Caki2 (cell line): ENCODE measurements around the gene CACUL1. TPM values are rescaled to one million over a fixed set of nuclear protein-coding genes. Genes with fewer than 3 reads are reported as not detected.
"Not testable (repeated sequence)": the region's sequence is repeated elsewhere in the genome, so short reads cannot be mapped to it uniquely, and the experiment has no call there.

Experiments
- DNase-seq: peaks from one replicate; pipeline ENCODE4 v3.0.0-alpha.2; 2015; ENCODE audit warnings: low read depth
- in situ Hi-C: cut with HindIII; loops from 2 replicates; pipeline ENCODE4 v1.10.0; 2016; ENCODE audit warnings: low sequenced_read_pairs, low pct_unique_long_range_greater_than_20kb, mixed read lengths
- total RNA-seq: library from RNA; depleted of rRNA; stranded (reverse); fragments of >200 nt; shearing (Covaris generic); gene quantifications from 2 replicates; pipeline ENCODE4 v1.2.3, GENCODE V29; 2014; ENCODE audit warnings: low replicate concordance

The CACUL1 gene
- total RNA-seq, 1 experiment from 2014 or later: 19.0 TPM

- in situ Hi-C loops: no loop called here
- no peak for DNase-seq
Measured at GRCh38 chr10:118710487-118710886, 44.3 kb downstream of the CACUL1 start.

- no peak for DNase-seq
- in situ Hi-C loops: no loop called here
Measured at GRCh38 chr10:118708571-118708970, 46.2 kb downstream of the CACUL1 start.

DNA sequence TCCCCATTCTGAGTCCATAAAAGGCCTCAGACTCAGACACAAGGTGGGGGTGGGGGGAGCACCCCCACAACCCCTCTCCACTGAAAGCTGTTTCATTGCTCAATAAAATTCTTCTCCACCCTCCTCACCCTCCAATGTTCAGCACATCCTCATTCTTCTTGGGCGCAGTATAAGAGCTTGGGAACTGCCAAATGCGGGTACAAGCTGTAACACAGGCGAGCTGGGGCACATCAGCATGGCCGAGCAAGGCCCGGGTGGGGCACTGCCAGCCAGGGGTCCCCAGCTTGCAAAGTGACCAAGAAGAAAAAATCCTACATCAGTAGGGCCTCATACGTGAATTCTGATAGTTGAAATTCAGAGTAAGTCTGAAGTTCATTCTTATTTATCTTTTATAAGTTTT lies 50.1 kb downstream of the CACUL1 start:
- no peak for DNase-seq
- in situ Hi-C loops: no loop called here

DNA sequence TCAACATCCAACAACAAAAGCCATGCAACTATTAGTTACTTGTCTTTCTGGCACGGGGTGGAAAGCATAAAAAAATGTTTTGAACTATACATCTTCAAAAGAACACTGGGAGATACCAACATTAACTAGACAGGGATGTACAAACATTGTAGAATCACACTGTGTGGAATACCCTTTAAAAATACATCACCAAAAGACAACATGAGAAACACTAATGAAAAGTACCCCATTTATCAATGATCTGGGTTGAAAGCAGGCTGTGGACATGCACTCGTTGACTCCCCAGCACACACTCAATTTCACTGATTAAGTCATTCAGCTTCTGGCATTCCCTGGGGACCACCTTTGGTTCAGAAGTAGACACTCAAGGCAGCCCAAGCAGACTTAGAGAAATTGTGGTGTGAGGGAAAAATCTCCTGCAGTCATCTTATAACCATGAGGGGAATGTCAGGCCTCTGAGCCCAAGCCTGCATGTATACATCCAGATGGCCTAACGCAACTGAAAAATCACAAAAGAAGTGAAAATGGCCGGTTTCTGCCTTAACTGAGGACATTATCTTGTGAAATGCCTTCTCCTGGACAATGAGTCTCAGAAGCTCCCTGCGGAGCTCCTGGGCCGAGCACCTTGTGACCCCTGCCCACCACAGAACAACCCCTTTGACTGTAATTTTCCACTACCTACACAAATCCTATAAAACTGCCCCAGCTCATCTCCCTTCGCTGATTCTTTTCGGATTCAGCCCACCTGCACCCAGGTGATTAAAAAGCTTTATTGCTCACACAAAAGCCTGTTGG lies 53.0 kb downstream of the CACUL1 start:
- in situ Hi-C loops: no loop called here
- no peak for DNase-seq

GRCh38 chr10:118698421-118698820 lies 56.3 kb downstream of the CACUL1 start:
- DNase-seq: peak; percentile 23
- in situ Hi-C loops: no loop called here

DNA sequence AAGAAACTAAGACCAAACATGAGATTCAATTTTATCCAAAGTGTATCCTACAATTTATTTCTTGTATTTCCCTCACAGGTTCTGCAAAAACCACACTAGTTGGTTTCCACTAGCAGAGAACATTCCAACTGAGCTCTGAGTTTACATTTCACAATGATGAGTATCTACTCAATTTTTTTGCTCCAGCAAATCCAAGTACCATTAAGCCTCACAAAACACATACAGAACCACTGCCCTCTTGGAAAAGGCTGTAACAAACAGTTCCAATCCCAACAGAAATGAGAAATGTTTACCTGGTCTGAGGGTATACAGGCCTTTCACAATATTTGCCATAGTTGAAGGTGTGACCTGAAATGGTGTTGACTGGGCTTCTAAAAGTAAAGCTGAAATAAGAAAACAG lies 59.9 kb downstream of the CACUL1 start:
- DNase-seq: no peak
- in situ Hi-C loops: no loop called here

DNA sequence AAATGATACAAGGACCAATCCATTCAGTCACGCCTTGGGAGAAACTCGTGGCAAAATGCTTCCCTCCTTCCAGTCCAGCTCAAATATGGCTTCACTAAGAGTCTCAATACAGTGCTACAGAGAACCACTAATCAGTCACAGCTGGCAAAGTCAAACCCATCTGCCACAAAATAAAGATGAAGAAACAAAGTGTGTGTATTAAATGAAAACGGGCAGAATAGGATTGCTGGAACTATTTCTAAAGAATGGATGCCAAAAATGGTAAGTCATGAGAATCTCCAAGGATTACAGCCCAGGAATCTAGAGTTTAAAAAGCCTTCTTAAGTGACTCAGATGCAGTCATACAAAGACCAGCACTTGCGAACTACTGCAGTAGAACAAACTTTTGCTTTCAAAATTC lies 61.9 kb downstream of the CACUL1 start:
- DNase-seq: no peak
- in situ Hi-C loops: no loop called here

DNA sequence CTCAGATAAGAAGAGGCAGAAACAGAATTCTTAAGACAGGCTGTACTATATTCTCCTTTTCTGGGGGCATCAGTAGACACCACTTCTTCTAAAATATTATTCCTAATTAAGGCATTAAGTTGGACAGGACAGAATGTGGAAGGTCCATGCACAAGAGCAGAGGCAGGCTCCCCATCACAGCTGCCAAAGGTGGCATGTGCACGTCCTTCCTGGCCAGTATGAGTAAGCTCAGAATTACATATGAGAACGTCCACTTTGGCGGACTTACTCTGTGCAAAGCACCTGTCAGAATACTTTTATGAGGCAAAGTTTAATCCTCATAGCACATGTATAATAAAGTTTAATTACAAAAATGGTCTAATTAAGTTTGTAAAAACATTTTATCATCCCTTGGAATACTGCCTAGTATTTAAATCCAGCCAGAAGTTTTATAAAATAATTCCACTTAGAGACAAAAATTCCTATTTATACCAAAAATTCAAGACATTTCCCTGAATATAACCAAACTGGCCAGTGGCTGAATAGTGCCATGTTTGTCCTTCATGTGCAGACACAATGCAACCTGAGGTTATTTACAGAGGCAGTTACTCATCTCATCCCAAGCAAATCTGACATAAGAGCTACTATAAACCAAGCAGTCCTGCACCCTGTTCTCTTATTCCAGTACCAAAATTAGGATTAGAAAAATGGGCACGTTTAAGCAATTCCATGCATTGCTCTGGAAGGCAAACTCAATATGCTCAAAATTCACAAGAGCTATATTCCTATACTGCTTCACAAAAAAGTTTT lies 65.5 kb downstream of the CACUL1 start:
- no peak for DNase-seq
- in situ Hi-C loops: no loop called here

DNA sequence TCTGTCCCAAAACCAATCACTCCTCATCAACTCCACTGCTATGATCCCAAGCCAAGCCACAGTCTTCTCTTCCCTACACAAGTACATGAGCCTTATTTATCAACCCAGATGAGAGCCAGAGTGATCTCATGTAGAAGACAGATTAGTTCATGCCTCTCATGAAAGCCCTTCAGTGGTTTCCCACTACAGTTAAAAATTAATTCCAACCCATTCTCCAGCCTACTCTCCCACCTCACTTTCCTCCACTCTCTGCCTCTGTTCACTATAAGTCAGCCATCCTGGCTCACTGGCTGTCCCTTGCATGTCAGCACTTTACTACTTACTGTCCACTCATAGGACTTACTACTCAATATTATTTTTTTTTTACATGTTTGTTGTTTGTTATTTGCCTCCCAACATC lies 67.3 kb downstream of the CACUL1 start:
- in situ Hi-C loops: no loop called here
- DNase-seq: no peak

GRCh38 chr10:118682533-118682932 lies 72.2 kb downstream of the CACUL1 start:
- in situ Hi-C loops: no loop called here

GRCh38 chr10:118680197-118680596 lies 74.6 kb downstream of the CACUL1 start:
- in situ Hi-C loops: no loop called here

More at GRCh38 chr10:118682533-118682932, 72.2 kb downstream of the CACUL1 start:
- no peak for DNase-seq

GRCh38 chr10:118674226-118674919 lies 80.4 kb downstream of the CACUL1 start:
- in situ Hi-C loops: no loop called here
- DNase-seq: no peak

More at GRCh38 chr10:118680197-118680596, 74.6 kb downstream of the CACUL1 start:
- DNase-seq: no peak

- in situ Hi-C loops: no loop called here
- no peak for DNase-seq
Measured at GRCh38 chr10:118672766-118673715, 81.7 kb downstream of the CACUL1 start.

GRCh38 chr10:118672153-118672552 lies 82.6 kb downstream of the CACUL1 start:
- in situ Hi-C loops: no loop called here

DNA sequence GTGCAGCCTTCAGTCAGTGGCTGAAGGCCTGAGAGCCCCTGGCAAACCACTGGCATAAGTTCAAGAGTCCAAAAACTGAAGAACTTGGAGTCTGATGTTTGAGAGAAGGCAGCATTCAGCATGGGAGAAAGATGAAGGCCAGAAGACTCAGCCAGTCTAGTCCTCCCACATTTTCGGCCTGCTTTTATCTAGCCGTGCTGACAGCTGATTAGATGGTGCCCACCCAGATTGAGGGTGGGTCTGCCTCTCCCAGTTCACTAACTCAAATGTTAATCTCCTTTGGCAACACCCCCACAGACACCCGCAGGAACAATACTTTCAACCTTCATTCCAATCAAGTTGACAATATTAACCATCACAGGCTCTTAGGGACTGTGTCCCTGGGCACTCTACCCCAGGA lies 83.5 kb downstream of the CACUL1 start:
- in situ Hi-C loops, DNase-seq: not testable (repeated sequence)

More at GRCh38 chr10:118672153-118672552, 82.6 kb downstream of the CACUL1 start:
- DNase-seq: no peak

GRCh38 chr10:118670472-118671124 lies 84.2 kb downstream of the CACUL1 start:
- in situ Hi-C loops: no loop called here
- DNase-seq: no peak

DNA sequence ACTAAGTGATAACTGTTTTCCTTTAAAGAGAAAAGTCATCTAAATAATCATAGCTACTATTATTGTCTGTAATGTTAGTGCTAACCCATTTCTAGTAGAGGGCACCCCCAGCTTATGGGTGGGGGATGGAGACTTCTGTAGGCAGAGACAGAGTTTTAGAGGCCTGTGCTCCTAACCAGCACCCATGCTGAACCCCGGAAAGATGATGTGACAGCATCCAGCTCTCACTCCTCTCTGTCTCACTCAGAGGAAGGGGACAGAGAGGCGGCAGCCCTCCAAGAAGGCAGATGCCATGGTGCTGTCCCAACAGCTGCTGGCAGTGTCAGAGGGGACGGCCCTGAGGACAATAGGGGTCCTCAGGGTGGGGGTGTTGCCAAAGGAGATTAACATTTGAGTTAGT lies 84.9 kb downstream of the CACUL1 start:
- in situ Hi-C loops: no loop called here
- DNase-seq: no peak
